GM19463 (cell line): Measurements from ENCODE around the gene XYLT1.
A peak's percentile ranks its signal among the peaks of the same experiment; 100 is the strongest.

ENCODE experiments used
- ATAC-seq: cut with Tn5 transposase; IDR thresholded peaks from one replicate; pipeline ENCODE4 v1.9.1; 2021; ENCODE audit warnings: mild to moderate bottlenecking, moderate library complexity; ENCODE audit not compliant: unreplicated experiment

Gene XYLT1

GRCh38 chr16:17076818-17077498, 393.8 kb downstream of the XYLT1 start:
- no peak for ATAC-seq

DNA sequence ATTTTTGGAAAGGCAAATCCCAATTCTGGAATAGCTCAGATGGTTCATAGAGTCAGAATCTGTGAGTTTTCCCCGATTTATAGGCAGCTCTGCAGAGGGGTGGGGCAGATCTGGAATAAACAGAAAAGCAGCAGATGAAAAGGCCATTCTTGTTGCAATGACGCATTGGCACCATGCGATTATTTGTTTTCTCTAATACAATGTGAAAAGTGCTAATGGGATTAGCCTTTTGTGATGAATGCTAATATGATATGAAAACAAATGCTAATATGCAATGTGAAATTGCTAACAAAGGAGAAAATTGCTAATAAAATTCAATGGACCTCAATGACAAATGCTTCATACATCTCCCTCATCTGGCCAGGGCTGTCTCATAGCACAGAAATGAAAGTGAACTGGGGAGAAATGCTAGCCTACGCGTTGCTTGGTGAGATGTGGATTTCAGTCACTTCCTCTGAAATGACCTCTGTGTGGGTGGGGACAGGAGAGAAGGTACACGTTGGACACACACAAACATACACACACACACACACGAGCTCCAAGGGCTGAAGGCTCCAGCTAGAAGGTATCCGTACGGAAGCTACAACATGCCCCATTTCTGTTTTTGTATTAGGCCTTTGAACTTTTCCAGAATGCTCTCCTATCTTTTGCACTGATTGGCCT, 394.5 kb downstream of the XYLT1 start:
- no peak for ATAC-seq

DNA sequence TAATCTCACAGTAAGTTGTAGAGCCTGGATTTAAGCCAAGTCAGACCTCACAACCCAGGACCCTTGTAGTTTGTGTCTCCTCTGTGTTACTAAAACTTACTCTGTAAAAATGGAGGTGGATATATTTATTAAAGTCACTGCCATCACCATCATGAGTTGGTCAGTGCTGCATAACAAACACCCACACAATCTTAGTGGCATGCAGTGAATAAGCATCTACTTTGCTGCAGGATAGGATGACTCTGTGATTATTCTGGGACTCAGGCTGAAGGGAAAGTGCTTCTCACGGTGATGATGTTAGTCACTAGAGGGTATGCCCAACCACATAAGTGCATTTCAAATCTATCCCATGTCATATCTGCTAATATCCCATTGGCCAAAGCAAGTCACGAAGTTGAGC, 398.7 kb downstream of the XYLT1 start:
- ATAC-seq: no peak

GRCh38 chr16:17070882-17071592, 399.7 kb downstream of the XYLT1 start:
- ATAC-seq: peak; percentile 74

GRCh38 chr16:17069681-17070080, 401.1 kb downstream of the XYLT1 start:
- ATAC-seq: no peak

- ATAC-seq: no peak
Measured at GRCh38 chr16:17068524-17068923, 402.2 kb downstream of the XYLT1 start.

- no peak for ATAC-seq
Measured at GRCh38 chr16:17067882-17068281, 402.9 kb downstream of the XYLT1 start.

GRCh38 chr16:17063201-17064139, 407.3 kb downstream of the XYLT1 start:
- ATAC-seq: no peak

- ATAC-seq: no peak
Measured at GRCh38 chr16:17062676-17063075, 408.1 kb downstream of the XYLT1 start.

- no peak for ATAC-seq
Measured at GRCh38 chr16:17061326-17061725, 409.4 kb downstream of the XYLT1 start.

DNA sequence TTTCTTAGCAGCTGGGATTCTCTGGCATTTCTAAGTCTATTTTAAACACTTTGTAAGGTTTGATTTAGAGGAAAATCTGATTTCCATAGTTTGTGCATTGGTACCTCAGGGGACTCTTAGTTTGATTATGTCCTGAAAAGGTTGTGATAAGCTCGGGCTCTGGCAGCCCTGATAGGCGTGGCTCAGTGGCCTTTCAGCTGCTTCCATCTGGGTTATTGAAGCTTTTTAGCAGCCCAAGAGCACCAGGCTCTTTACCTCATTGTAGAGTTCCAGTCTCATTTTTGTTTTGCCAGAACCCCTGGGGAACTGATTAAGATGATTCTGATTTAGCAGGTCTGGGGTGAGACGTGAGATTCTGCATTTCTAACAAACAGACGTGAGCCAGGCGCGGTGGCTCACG, 412.3 kb downstream of the XYLT1 start:
- ATAC-seq: no peak

DNA sequence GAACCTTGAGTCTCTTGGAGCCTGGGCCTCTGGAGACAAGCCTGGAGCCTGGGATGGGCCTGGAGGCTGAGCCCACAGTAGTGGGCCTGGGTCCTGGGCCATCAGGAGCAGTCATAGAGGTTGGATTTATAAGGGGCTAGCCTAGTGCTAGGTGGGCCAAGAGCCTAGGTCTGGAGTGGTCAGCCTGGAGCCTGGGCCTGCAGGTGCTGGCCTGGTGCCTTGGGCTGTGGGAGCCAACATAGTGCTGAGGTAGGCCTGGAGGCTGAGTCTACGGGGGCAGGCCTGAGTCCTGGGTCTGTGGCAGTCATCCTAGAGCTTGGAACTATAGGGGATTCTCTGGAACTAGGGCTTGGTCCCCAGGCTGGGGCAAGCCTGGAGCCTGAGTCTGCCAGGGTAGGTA, 414.1 kb downstream of the XYLT1 start:
- ATAC-seq: no peak

DNA sequence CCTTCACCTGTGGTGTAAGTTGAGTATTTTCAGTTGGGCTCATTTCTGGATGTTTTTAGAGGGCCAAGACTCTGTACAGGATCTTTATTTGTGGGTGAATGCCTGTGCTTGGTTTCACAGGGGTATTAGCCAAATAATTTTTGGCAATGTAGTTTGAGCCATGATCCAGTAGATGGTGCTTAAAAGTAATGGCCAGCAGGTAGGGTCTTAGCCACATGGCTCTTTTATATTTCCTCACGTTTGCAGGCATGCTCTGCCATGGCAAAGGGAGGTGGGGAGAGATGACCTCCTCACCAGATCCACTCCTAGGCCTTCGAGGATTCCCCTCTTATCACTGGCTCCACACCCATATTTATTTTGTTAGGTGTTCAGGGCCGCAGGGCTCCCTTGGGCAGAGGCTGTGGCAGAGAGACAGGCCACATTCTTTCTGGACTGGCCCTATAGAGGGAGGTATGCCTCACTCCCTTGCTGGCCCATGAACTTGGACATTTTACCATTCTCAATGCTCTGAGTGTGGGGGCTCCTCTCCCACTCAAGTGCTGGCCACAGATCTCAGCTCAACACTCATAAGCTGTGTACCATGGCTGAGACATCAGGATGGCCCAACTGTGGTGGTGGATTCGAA, 417.1 kb downstream of the XYLT1 start:
- no peak for ATAC-seq
